GM06990 (cell line): Measurements from ENCODE around the gene DCTN2.
"Not testable (repeated sequence)": the region's sequence is repeated elsewhere in the genome, so short reads cannot be mapped to it uniquely, and the experiment has no call there.

ENCODE experiments used
- DNase-seq: peaks from one replicate; pipeline ENCODE4 v3.0.0-alpha.2; 2011; ENCODE audit not compliant: insufficient read length; ENCODE audit errors: extremely low read depth
- H3K27me3 ChIP-seq: replicated peaks from 2 replicates; pipeline ENCODE4 v1.6.0; 2011; ENCODE audit warnings: low read length; ENCODE audit not compliant: control insufficient read depth, insufficient read depth
- H3K36me3 ChIP-seq: 2 replicates; pipeline ENCODE4 v1.5.1; 2011; ENCODE audit warnings: low read length; ENCODE audit not compliant: control insufficient read depth, insufficient read depth
- H3K4me3 ChIP-seq: replicated peaks from 2 replicates; pipeline ENCODE4 v1.5.1; 2011; ENCODE audit warnings: low read depth, mild to moderate bottlenecking, control low read depth, low read length
- CTCF ChIP-seq: IDR thresholded peaks from 2 replicates; pipeline ENCODE4 v1.5.1; 2011; ENCODE audit warnings: low read length, control low read depth, mild to moderate bottlenecking, inconsistent platforms; ENCODE audit not compliant: insufficient read depth, poor library complexity, severe bottlenecking

DCTN2 gene

GRCh38 chr12:57519796-57520052, 27.3 kb downstream of the DCTN2 start:
- H3K36me3 ChIP-seq = peaks cover 26% of the 10 kb centered on the region
- no peak for TF ChIP-seq CTCF
- H3K27me3 ChIP-seq = no peaks in the 10 kb centered on the region
- peak overlapping the region; percentile 95 for H3K4me3 ChIP-seq
- no peak for DNase-seq

- no peak for TF ChIP-seq CTCF
- no peak for DNase-seq
- H3K4me3 ChIP-seq = peak overlapping the region; percentile 95
- H3K36me3 ChIP-seq = peaks cover 27% of the 10 kb centered on the region
- no peaks in the 10 kb centered on the region for H3K27me3 ChIP-seq
Measured at GRCh38 chr12:57518920-57519795, 27.8 kb downstream of the DCTN2 start.

- Histone ChIP-seq H3K36me3 (peaks cover 28% of the 10 kb centered on the region), H3K4me3 (peak overlapping the region; percentile 95), H3K27me3 (no peaks in the 10 kb centered on the region)
- no peak for TF ChIP-seq CTCF
- DNase-seq = no peak
Measured at GRCh38 chr12:57518176-57518919, 28.6 kb downstream of the DCTN2 start.

GRCh38 chr12:57517718-57518117, 29.3 kb downstream of the DCTN2 start:
- not testable (repeated sequence) for H3K4me3 ChIP-seq, DNase-seq, H3K27me3 ChIP-seq
- peaks cover 32% of the 10 kb centered on the region for H3K36me3 ChIP-seq

GRCh38 chr12:57517187-57517586, 29.8 kb downstream of the DCTN2 start:
- H3K36me3 ChIP-seq = peaks cover 32% of the 10 kb centered on the region
- no peak overlapping the region for H3K4me3 ChIP-seq
- DNase-seq = no peak

More at GRCh38 chr12:57517187-57517586, 29.8 kb downstream of the DCTN2 start:
- no peak for TF ChIP-seq CTCF
- H3K27me3 ChIP-seq = no peaks in the 10 kb centered on the region
